NCI-H1105 treated with DMSO at 0.1 percent for 48 hours (cell line): ENCODE measurements around the gene KIAA0825.
"Not testable (repeated sequence)": the region's sequence is repeated elsewhere in the genome, so short reads cannot be mapped to it uniquely, and the experiment has no call there.

Source experiments
- DNase-seq: peaks from one replicate; lab custom pipeline; 2025; lab: John Stamatoyannopoulos, UW

KIAA0825 gene

DNA sequence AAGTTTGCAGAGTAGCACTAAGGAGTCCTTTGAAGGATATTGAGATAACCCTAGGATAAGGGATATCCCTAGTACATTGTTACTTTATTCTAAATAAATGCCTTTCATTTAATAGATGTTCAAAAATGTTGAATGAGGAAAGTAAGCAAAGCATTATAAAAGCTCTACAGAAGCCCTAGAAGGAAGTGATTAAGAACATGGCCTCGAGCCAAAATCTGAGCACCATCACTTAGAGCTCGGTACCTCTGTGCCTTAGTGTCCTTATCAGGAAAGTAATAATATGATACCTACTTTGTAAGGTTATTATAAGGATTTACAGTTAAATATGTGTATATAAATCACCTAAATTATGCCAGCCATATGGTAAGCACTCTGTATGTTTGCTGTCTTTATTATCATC, 242.6 kb downstream of the KIAA0825 start:
- DNase-seq: peak; percentile 2

- no peak for DNase-seq
Measured at GRCh38 chr5:94374336-94374735, 244.1 kb downstream of the KIAA0825 start.

GRCh38 chr5:94367900-94368299, 250.5 kb downstream of the KIAA0825 start:
- no peak for DNase-seq

DNA sequence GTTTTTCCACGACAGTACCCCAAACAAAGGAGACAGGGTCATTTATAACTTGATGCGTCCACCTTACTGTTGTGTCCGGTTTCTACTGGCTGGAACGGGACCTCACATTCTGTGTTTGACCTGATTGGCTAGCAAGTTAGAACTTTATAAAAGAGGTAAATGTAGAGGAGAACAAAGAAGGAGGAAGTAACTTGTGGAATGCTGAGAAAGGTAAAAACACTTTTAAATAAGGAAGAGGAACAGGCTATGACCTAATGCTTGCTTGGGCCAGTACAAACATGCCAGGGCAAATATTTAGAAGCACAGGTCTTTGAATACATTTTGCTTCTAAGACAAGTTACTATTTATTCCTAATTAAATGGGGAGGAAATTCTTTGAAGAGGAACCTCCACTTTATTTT, 251.6 kb downstream of the KIAA0825 start:
- DNase-seq: no peak

- no peak for DNase-seq
Measured at GRCh38 chr5:94362857-94363256, 255.5 kb downstream of the KIAA0825 start.

DNA sequence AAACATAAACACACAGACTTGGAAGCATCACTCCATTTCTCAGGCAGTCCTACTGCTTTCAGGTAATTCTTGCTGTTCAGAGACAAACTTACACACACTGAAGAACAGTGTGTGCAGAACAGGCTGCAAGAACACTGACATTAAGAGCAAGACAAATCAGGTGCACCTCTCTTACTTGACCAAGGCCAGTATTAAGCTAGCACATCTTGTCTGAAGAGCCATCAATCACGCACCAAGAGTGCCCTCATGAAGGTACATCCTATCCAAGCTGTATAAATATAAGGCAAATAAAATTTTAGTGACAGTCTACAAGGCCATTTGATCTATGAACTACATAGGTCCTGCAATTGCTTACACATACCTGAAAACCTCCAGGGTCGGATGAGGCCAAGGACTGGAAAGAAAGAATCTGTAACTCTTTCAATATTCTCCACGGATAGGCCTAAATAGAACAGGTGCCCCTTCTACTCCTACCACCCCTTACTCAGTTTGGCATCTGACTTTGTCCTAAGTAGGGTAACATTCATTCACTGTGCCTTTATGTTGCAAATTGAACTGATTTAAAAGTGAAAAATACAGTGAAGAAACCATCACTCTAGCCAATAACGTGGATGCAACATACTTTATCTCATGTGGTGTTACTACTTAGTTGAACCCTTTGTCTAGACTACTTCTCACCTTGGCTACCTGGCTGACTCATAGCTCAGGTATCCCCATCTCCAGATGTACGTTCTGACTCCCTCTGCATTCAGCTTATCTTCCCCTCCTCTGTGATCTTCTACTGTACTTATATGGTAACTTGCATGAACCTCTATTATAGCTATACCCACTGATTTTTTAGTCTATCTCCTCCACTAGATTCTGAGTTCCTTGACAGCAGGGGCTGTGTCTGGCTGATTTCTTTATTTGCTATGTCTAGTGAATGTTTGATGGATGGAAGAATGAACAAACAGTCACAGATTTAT, 256.3 kb downstream of the KIAA0825 start:
- no peak for DNase-seq

DNA sequence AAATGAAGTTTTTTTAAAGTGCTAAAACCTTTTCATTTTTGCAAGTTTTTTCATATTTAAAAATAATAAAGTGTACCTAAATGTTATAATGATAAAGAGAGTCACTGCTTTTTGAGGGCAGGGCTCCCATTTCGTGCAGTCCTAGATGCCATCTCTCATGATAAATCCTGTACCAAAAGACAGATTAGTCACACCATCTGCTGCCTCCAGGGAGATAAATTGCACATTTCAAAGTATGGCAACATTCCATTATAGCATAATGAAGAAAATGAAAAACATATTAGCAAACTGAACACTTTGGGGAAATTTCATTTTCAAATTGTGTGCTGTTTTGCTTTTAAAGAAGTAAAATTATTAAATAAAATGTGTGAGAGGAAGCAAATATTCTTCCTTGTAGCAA, 257.2 kb downstream of the KIAA0825 start:
- no peak for DNase-seq

GRCh38 chr5:94360382-94361130, 257.8 kb downstream of the KIAA0825 start:
- DNase-seq: no peak

- DNase-seq: no peak
Measured at GRCh38 chr5:94359880-94360279, 258.5 kb downstream of the KIAA0825 start.

- DNase-seq: no peak
Measured at GRCh38 chr5:94355811-94356210, 262.6 kb downstream of the KIAA0825 start.

DNA sequence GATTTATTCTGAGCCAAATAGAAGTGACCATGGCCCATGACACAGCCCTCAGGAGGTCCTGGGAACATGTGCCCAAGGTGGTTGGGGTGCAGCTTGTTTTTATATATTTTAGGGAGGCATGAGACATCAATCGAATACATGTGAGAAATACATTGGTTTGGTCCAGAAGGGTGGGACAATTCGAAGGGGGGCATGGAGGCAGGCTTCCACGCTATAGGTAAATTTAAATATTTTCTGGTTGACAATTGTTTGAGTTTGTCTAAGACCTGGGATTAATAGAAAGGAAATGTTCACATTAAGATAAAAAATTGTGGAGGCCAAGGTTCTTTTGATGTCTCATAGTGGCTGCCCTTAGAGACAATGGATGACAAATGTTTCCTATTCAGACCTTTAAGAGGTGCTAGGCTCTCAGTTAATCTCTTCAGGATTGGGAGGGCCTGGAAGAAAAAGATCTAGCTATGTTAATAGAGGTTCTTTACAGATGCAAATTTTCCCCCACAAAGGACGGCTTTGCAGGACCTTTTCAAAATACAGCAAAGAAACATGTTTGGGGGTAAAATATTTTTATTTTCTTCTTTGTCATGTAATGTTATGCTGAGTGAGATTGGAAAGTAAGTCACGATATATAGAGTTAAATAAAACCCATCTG, 263.4 kb downstream of the KIAA0825 start:
- not testable (repeated sequence) for DNase-seq

DNA sequence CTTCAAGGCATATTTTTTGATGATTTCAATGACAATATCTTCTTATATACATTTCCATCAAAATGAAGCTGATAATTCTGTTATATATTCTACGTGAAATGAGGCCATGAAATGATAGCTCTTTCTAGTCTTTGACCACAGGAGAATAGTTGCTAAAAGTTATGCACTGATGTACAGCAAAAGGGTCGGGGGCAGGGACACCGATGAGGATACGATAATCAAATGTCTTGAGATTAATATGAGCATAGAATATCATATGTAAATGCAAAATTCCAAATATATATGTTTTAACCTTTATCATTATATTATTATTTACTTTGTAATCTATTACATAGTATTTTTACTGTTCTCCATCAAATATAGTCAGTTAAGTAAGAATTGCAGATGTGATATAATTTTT, 264.8 kb downstream of the KIAA0825 start:
- DNase-seq: no peak

- DNase-seq: no peak
Measured at GRCh38 chr5:94347130-94347529, 271.3 kb downstream of the KIAA0825 start.

GRCh38 chr5:94345257-94345656, 273.1 kb downstream of the KIAA0825 start:
- no peak for DNase-seq

DNA sequence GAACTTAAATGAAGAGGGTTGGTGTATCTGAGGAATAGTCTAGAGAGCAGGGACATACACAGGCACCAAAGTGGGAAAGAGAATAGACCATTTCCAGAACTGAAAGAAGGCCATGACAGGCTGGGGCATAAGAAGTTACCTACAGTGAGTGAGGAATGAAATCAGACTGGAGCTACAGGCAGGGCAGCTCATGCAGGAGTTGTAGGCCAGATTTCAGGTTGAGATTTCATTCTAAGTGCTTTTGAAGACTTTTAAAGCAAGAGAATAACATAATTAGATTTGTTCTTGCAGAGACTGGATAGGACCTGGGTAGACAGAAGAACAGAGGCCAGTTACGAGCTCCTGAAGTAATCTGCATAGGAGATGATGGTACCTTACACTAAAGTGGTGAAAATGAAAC, 280.8 kb downstream of the KIAA0825 start:
- no peak for DNase-seq

- no peak for DNase-seq
Measured at GRCh38 chr5:94335936-94336335, 282.5 kb downstream of the KIAA0825 start.

GRCh38 chr5:94329115-94329514, 289.3 kb downstream of the KIAA0825 start:
- no peak for DNase-seq

DNA sequence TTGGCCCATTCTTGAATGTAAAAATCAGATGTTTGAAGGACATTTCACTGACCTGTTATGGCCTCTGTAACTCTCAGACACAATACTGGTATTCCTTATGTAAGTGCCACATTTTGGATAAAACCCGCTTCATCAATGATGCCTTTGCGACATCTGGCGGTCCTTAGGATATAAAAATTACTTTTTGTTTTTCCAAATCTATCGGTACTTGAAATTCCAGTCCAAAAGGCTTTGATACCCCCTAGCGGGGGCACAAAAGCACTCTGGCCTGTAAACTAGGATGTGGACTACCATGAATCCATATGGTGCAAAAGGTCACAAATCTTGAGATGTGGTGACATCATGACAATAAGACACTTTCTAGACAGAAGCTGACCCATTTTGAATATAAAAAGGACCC, 291.8 kb downstream of the KIAA0825 start:
- DNase-seq: no peak

DNA sequence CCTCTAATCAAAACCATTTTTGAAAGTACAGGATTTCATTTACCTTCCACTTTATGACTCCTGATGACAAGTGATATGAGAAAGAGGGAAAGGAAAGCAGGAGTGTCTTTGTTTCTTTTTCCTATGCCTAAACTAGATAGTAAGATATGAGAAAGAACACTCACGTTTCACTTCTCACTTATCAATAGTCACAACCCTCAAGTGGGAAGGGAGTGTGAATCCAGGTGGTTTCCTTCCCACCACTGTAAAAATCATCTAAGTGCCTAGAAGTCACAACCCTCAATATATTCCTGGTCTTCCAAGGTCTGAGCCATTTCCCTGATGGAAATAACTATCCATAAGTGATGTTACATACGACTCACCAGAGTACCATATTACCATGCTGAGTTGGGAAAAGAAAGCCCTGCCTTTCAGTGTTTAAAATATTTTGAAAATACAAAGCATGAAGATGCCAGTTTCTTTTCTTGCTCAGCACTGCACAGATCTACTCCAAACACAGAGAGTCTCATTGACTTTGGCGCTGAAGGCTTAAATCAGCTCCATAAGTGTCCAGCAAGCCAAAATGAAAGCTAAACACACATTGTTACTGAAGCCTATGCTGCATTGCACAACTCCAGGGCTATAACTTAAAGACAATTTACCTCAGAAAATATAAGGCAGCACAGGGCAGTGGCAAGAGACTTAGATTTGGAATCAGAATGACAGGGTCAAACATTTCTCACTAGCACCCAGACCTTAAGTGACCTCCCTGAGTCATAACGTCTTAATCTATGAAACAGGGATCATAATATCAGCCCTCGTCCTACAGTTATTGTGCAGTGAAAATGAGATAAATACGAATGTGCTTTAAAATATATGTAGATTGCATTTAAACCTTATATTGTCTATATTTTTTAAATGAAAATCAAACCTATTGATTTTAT, 301.2 kb downstream of the KIAA0825 start:
- no peak for DNase-seq

DNA sequence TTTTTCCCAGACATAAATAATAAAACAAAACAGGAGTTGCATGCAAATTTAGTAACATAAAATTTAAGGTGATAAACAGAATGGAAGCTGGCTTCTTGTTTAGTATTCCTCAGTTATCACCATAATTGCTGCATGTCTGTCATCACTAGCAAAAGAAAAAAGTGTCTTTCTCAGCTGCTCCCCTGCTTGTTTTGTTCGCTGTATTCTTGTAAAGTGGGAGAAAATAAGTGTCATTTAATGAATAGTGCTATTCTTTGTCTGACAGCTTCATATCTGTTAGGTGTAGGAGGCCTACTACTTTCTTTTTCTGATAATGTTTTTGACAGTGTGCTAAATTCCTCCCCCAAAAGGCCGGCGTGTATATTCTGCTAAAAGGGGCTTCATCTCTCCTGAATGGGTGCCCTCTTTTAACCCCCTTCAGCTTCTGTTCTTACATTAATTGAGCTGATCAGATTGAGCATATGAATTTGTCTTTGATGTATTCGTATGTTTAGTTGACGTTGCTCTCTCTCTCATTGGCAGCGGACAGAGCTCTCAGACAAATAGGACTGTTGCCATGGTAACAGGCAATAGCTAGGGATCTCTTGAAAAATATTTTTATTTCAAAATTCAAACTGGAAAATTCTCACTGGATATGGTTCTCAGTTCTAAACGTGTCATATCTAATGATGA, 303.8 kb downstream of the KIAA0825 start:
- no peak for DNase-seq

DNA sequence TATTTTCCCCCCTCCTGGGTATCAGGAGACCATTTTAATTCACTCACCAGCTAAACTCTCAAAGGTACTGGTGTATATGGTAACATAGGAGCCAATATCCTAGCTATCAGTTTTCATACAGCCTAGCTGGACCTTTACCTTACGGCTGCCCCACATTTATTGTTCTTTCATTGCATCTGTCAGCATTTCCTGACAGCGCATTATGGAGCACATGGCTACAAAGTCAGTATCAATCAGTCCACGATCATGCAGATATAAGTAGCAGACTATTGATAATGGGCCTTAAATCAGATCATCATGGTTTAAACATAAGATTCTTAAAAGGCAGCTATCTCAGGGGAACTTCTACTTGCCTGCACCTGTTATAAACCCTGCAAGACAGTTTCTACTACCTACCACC, 304.7 kb downstream of the KIAA0825 start:
- DNase-seq: no peak
